ENCODE results near the gene DLGAP3. TPM values are rescaled to one million over a fixed set of nuclear protein-coding genes. Genes with fewer than 3 reads are reported as not detected.

The DLGAP3 gene
- polyA plus RNA-seq, 1 donor (not counting 4 experiments of a cell fraction or from before 2014, with no cell fraction given) = not detected

DNA sequence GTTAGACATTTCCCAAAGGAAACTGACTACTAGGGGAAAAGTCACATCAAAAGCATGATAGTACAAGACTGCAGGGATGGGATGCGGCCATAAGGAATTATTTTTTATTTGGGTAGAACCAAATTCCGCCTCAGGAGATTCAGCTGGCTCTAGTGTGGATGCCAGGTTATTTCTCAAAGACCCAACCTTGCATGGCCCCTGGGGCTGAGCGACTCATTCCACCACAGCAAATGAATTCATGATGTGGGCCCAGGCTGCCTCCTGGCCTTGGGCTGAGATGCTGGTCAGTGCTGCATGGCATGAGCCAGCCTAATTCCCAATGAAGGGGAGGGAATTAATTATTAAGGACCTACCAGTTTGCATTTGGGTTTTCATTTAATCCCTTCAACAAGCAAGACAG lies 43.9 kb upstream of the DLGAP3 start:
- Histone ChIP-seq H3K4me2 (ENCODE audit: control insufficient read depth, extremely low read depth, insufficient read depth, low read depth, low read length) (no peak overlapping the region), H3K9me1 (ENCODE audit: control insufficient read depth, extremely low read depth, insufficient read depth, low read length) (no peaks in the 10 kb centered on the region), H3K27ac (ENCODE audit: control insufficient read depth, insufficient read depth, low read length) (no peak overlapping the region), H3K36me3 (ENCODE audit: control insufficient read depth in 2 of 2, extremely low read depth in 1 of 2, insufficient read depth in 2 of 2, low read length in 2 of 2) (no peaks in the 10 kb centered on the region), H3K4me1 (ENCODE audit: control insufficient read depth, extremely low read depth, insufficient read depth, low read length) (no peaks in the 10 kb centered on the region), H3K9ac (ENCODE audit: control insufficient read depth, extremely low read depth, insufficient read depth, low read length) (no peak overlapping the region), H3K4me3 (ENCODE audit: control insufficient read depth in 2 of 3, extremely low read depth in 1 of 3, insufficient read depth in 2 of 3, low read depth in 1 of 3, low read length in 3 of 3) (no peak overlapping the region), H3K27me3 (ENCODE audit: control insufficient read depth, extremely low read depth, insufficient read depth, low read length) (no peaks in the 10 kb centered on the region), H3K9me3 (ENCODE audit: control insufficient read depth, low read depth, low read length) (no peaks in the 10 kb centered on the region), H2AFZ (ENCODE audit: control insufficient read depth, low read length) (no peak overlapping the region), H4K20me1 (ENCODE audit: control insufficient read depth, extremely low read depth, insufficient read depth, low read length) (no peaks in the 10 kb centered on the region), H3K79me2 (ENCODE audit: control insufficient read depth, insufficient read depth, low read length) (no peaks in the 10 kb centered on the region)
- FAIRE-seq = no peak
- TF ChIP-seq EZH2 (IDR thresholded peaks at IDR 0.05; ENCODE audit: low read length) = no peak
- TF ChIP-seq, protein P1, sequence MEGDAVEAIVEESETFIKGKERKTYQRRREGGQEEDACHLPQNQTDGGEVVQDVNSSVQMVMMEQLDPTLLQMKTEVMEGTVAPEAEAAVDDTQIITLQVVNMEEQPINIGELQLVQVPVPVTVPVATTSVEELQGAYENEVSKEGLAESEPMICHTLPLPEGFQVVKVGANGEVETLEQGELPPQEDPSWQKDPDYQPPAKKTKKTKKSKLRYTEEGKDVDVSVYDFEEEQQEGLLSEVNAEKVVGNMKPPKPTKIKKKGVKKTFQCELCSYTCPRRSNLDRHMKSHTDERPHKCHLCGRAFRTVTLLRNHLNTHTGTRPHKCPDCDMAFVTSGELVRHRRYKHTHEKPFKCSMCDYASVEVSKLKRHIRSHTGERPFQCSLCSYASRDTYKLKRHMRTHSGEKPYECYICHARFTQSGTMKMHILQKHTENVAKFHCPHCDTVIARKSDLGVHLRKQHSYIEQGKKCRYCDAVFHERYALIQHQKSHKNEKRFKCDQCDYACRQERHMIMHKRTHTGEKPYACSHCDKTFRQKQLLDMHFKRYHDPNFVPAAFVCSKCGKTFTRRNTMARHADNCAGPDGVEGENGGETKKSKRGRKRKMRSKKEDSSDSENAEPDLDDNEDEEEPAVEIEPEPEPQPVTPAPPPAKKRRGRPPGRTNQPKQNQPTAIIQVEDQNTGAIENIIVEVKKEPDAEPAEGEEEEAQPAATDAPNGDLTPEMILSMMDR (optimal IDR thresholded peaks at IDR 0.05 in 1 of 3, IDR thresholded peaks at IDR 0.05 in 1 of 3, conservative IDR thresholded peaks at IDR 0.05 in 1 of 3; ENCODE audit: extremely low read depth in 1 of 3, insufficient read depth in 2 of 3, low read length in 3 of 3) = no peak
- dilution Hi-C loops (cut with MboI; ENCODE audit: extremely low pct_ligation_motif_present, low sequenced_read_pairs) = no loop called here
- no peak for DNase-seq (ENCODE audit: low read depth, low spot score)

DNA sequence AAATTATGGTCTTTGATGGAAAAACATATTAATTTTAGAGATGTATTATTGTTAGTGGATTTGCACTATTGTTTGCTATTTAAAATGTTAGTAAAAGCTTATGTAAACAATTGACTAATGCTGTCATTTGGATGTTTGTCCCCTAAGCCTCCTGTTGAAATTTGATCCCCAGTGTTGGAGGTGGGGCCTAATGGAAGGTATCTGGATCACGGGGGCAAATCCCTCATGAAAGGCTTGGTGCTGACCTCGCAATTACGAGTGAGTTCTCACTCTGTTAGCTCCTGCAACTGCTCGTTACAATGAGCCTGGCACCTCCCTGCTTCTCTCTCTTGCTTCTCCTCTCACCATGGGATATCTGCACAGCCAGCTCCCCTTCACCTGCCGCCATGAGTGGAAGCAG lies 41.4 kb upstream of the DLGAP3 start:
- Histone ChIP-seq H3K27ac (ENCODE audit: control insufficient read depth, insufficient read depth, low read length) (no peak overlapping the region), H3K9me1 (ENCODE audit: control insufficient read depth, extremely low read depth, insufficient read depth, low read length) (no peaks in the 10 kb centered on the region), H3K4me3 (ENCODE audit: control insufficient read depth in 2 of 3, extremely low read depth in 1 of 3, insufficient read depth in 2 of 3, low read depth in 1 of 3, low read length in 3 of 3) (no peak overlapping the region), H4K20me1 (ENCODE audit: control insufficient read depth, extremely low read depth, insufficient read depth, low read length) (no peaks in the 10 kb centered on the region), H2AFZ (ENCODE audit: control insufficient read depth, low read length) (no peak overlapping the region), H3K27me3 (ENCODE audit: control insufficient read depth, extremely low read depth, insufficient read depth, low read length) (no peaks in the 10 kb centered on the region), H3K9ac (ENCODE audit: control insufficient read depth, extremely low read depth, insufficient read depth, low read length) (no peak overlapping the region), H3K4me2 (ENCODE audit: control insufficient read depth, extremely low read depth, insufficient read depth, low read depth, low read length) (no peak overlapping the region), H3K9me3 (ENCODE audit: control insufficient read depth, low read depth, low read length) (no peaks in the 10 kb centered on the region), H3K4me1 (ENCODE audit: control insufficient read depth, extremely low read depth, insufficient read depth, low read length) (no peaks in the 10 kb centered on the region), H3K79me2 (ENCODE audit: control insufficient read depth, insufficient read depth, low read length) (no peaks in the 10 kb centered on the region), H3K36me3 (ENCODE audit: control insufficient read depth in 2 of 2, extremely low read depth in 1 of 2, insufficient read depth in 2 of 2, low read length in 2 of 2) (no peaks in the 10 kb centered on the region)
- no peak for DNase-seq (ENCODE audit: low read depth, low spot score)
- TF ChIP-seq, protein P1 (optimal IDR thresholded peaks at IDR 0.05 in 1 of 3, IDR thresholded peaks at IDR 0.05 in 1 of 3, conservative IDR thresholded peaks at IDR 0.05 in 1 of 3; ENCODE audit: extremely low read depth in 1 of 3, insufficient read depth in 2 of 3, low read length in 3 of 3) = no peak
- no peak for TF ChIP-seq EZH2 (IDR thresholded peaks at IDR 0.05; ENCODE audit: low read length)
- FAIRE-seq = no peak
- dilution Hi-C loops (cut with MboI; ENCODE audit: extremely low pct_ligation_motif_present, low sequenced_read_pairs) = no loop called here

Data from keratinocyte (primary cell).